GM20431 (cell line): Measurements from ENCODE around the gene NACC1.
"Not testable (repeated sequence)": the region's sequence is repeated elsewhere in the genome, so short reads cannot be mapped to it uniquely, and the experiment has no call there.

Experiments used
- in situ Hi-C: fragments of 300-500 bp; cut with MseI, MboI; formaldehyde crosslinking; loops from one replicate; pipeline ENCODE4 v1.15.0; 2020; ENCODE audit warnings: low sequenced_read_pairs; ENCODE audit not compliant: unreplicated experiment

NACC1 gene

GRCh38 chr19:13154911-13155471 is 36.9 kb downstream of the NACC1 start:
- in situ Hi-C loops = no loop called here

- in situ Hi-C loops = no loop called here
These were observed 37.7 kb downstream of the NACC1 start for GRCh38 chr19:13155472-13156359.

- in situ Hi-C loops = no loop called here
These were observed 41.6 kb downstream of the NACC1 start for GRCh38 chr19:13159713-13160112.

DNA sequence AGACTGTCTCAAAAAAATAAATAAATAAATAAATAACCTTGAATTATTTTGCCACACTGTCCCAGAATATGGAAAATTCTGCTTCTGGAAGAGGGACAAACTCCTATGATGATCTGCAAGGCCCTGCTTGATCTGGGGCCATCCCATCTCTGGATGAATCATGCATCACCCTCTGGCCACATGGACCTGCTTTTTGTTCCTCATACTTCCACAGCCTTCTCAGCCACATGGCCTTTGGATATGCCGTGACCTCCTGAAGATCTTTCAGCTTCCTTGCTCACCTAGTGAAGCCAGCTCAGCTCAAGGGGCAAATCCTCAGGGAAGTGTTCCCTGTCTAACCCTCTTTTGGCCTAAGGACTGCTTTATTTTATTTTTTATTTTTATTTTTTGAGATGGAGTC is 42.5 kb downstream of the NACC1 start:
- in situ Hi-C loops = no loop called here

- in situ Hi-C loops = no loop called here
These were observed 44.9 kb downstream of the NACC1 start for GRCh38 chr19:13162724-13163608.

DNA sequence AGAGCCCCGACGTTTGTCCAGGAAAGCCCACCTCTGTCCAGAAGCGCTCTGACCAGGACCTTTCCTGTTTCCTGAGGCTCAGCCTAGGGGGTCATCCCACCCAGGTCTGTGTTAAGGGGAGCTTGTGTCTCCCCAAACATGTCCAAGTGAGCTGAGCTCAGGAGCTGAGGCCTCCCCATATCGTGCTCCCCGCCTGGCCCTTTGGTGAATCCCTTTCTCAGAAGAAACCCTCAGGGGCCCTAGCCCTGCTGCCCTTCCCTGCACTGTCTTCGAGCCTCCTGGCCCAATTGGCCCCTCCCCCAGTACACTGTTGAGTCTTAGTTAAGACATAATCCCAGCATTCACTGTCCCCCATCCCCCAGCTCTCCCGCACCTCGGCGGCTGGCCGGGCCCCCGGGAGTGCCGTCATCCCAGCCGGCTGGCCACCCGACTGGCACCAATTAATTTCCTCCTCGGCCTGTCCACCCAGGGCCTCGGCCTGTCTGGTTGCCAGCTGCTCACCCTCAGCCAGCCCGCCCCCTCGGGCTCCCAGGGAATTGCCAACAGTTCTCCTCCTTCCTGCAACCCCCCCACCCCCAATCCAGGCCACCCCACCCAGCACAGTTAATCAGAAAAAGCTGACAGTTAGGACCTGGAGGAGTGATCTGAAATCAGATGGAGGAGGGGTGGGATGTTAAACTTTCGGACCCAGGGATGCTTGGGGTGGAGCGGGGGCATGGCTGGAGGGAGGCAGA is 45.7 kb downstream of the NACC1 start:
- in situ Hi-C loops = no loop called here

DNA sequence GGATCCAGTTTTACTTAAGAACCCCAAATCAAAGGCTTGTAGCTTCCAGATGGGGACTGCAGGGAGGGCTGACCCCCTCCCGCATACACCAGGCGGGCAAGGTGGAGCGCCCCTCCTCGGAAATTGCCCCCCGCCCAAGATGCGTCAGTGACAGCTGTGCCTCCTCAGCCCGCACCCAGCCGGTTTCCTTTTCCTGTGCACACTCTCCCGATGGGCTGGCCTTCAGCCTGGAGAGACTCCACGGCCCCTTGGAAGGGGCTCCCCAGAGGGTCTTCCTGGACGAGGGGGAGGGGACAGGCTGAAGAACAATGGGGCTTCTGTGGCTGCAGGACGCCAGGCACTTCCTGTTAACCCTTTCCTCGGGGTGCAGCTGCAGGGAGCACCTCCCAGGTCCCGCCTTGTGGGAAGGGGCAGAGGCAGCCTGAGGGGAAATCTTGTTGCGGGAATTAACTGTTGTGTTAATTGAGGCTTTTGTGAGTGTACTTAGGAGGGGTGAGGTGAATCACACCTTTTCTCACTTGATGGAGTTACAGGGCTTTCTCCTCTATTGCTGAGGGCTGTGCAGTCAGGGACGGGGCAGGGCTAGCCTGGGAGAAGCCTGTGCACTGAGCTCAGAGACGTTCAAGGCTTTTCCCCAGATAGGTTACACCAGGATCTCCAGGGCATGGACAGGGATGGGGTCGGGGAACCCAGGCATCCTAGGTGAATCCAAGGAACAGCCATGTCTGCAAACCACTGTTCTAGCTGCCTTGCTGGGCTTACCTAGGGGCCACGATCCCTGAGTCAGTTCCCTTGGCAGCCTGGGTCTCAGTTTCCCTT is 46.5 kb downstream of the NACC1 start:
- in situ Hi-C loops = no loop called here

DNA sequence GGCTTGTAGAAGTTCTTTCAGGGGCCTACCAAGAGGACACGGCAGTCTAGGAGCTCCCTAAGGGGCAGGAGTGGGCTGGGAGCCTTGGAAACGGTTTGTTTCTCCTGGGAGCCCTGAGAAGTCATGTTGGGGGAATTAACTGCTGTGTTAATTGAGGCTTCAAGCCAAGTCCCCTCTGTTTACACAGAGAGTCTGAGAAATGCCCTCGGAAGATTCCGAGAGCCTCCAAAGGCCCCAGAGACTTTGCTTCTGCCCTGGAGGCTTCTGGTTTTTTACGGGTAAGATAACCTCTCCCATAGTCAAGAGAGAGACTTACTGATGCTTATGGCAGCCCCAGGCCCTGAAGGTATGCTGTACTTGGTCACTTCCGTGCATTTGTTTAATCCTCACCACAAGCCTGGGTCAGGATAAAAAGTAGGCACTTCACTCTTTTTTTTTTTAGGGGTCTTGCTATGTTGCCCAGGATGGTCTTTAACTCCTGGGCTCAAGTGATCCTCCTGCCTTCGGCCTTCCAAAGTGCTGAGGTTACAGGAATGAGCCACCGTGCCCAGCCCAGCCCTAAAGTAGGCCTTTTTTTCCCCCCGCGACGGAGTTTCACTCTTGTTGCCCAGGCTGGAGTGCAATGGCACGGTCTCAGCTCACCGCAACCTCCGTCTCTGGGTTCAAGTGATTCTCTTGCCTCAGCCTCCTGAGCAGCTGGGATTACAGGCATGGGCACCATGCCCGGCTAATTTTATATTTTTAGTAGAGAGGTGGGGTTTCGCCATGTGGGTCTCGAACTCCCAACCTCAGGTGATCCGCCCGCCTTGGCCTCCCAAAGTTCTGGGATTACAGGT is 47.3 kb downstream of the NACC1 start:
- in situ Hi-C loops = no loop called here

DNA sequence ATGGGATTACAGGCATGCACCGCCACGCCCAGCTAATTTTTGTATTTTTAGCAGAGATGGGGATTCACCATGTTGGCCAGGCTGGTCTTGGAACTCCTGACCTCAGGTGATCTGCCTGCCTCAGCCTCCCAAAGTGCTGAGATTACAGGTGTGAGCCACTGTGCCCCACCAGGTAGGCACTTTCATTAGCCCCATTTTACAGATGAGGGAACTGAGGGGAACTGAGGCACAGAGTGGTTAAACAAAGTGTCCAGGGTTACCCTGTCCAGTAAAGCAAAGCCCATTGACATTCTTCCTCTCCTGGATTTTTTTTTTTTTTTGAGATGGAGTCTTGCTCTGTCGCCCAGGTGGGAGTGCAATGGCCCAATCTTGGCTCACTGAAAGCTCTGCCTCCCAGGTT is 48.1 kb downstream of the NACC1 start:
- in situ Hi-C loops = not testable (repeated sequence)

- in situ Hi-C loops = no loop called here
These were observed 51.7 kb downstream of the NACC1 start for GRCh38 chr19:13169769-13170168.

DNA sequence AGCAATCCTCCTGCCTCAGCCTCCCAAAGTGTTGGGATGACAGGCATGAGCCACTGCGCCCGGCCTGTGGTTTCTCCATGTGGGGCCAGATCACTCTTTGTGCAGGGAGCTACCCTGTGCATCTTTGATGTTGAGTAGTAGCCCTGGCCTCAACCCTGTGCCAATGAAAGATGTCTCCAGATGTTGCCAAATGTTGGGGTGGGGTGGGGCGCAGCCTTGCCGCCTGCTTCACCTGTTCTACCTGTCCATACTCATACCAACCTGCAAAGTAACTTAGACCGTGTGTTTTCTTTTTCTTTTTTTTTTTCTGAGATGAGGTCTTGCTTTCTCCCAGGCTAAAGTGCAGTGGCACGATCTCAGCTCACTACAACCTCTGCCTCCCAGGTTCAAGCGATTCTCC is 53.1 kb downstream of the NACC1 start:
- in situ Hi-C loops = no loop called here

DNA sequence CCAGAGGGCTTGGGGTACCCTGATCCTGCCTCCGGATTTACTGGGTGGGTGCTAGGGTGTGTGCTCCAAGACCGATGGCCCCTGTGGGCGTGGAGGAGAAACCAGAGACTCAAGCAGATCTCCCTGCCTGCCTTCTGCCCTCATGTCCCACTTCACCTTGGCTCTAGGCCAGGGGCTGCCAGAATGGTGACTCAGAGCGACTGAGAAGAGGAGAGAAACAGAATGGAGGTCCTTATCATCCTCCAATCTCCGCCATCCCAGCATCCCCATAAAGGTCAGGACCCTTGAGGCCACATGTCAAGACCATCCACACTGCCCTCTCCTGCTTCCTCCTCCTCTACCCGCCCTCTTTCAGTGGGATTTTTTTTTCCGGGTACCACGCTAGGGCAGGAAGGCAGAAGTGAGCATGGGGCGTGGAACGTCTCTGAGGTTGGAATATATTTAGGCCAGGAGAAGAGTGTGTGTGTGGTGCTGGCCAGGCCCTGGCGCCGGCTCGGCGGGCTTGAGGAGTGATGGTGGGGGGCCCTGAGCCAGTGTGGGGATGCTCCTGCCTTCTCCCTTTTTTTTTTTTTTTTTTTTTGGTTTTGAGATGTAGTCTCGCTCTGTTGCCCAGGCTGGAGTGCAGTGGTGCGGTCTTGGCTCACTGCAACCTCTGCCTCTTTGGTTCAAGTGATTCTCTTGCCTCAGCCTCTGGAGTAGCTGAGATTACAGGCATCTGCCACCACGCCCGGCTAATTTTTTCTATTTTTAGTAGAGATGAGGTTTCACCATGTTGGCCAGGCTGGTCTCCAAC is 54.5 kb downstream of the NACC1 start:
- in situ Hi-C loops = no loop called here

GRCh38 chr19:13173139-13173737 is 55.2 kb downstream of the NACC1 start:
- in situ Hi-C loops = no loop called here

DNA sequence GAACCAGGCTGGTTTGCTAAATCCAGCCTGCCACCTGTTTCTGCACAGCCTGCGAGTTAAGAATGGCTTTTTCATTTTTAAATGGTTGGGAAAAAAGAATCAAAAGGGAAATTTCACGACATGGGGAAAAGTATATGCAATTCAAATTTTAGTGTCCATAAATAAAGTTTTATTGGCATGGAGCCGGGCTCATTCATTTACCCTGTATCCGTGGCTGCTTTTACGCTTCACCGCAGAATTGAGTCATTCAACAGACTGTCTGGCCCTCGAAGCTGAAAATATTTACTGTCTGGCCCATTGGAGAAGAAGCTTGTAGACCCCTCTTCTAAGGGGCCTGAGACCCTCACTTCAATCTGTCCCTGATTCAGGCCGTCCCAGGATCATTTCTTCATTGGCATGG is 58.3 kb downstream of the NACC1 start:
- in situ Hi-C loops = no loop called here

DNA sequence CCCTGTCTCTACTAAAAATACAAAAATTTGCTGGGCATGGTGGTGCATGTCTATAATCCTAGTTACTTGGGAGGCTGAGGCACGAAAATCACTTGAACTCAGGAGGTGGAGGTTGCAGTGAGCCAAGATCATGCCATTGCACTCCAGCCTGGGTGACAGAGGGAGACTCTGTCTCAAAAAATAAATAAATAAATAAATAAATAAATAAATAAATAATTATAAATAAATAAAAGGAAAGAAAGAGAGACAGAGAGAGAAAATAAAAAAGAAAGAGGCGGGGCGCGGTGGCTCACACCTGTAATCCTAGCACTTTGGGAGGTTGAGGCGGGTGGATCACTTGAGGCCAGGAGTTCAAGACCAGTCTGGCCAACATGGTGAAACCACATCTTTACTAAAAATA is 59.5 kb downstream of the NACC1 start:
- in situ Hi-C loops = not testable (repeated sequence)

DNA sequence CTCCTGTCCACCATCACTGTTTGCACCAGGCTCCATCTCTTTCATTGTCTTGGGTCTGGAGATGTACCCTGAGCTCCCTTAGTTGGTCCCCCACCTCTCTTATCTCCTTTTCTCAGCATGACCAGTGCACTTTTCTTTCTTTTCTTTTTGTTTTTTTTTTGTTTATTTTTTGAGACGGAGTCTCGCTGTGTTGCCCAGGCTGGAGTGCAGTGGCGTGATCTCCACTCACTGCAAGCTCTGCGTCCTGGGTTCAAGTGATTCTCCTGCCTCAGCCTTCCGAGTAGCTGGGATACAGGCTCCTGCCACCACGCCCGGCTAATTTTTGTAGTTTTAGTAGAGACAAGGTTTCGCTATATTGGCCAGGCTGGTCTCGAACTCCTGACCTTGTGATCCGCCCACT is 60.2 kb downstream of the NACC1 start:
- in situ Hi-C loops = not testable (repeated sequence)

DNA sequence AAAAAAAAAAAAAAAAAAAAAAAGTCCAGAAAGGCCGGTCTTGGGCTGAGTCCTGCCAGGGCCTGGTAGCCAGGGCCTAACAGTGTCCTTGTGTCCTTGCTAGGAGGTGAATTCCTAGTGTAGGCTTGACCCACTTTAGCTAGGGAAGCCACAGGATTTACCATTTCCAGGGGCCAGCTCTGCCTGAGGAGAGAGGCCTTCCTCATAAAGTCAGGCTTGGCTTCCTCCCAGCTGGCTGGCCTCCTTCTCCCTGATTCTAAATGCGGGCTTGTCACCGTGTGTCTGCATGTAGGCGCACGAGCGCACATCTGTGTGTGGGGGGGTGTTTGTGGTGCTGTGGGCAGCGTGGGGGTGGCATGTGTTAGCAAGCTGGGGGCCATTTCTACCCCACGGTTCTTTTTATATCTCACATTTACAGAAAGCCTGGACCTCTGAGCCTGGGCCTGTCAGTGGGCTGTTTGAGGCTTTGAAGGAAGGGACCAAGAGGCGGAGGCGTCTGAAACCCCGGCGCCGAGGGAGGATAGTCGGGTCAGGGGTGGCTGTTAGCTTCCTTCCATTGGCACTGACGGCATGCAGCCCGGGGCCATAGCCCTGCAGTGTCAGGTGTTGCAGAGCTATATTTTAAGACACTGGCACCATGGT is 63.8 kb downstream of the NACC1 start:
- in situ Hi-C loops = no loop called here
